Measurements from ENCODE around the gene IL1A. TPM values are rescaled to one million over a fixed set of nuclear protein-coding genes. Genes with fewer than 3 reads are reported as not detected.

Gene IL1A
- total RNA-seq, 2 donors from 2014 or later, result 0.73 to 1.0 TPM

- no peak overlapping the region for H3K9ac ChIP-seq (ENCODE audit: extremely low read depth, low read length, poor library complexity, severe bottlenecking)
- TF ChIP-seq, protein P1, sequence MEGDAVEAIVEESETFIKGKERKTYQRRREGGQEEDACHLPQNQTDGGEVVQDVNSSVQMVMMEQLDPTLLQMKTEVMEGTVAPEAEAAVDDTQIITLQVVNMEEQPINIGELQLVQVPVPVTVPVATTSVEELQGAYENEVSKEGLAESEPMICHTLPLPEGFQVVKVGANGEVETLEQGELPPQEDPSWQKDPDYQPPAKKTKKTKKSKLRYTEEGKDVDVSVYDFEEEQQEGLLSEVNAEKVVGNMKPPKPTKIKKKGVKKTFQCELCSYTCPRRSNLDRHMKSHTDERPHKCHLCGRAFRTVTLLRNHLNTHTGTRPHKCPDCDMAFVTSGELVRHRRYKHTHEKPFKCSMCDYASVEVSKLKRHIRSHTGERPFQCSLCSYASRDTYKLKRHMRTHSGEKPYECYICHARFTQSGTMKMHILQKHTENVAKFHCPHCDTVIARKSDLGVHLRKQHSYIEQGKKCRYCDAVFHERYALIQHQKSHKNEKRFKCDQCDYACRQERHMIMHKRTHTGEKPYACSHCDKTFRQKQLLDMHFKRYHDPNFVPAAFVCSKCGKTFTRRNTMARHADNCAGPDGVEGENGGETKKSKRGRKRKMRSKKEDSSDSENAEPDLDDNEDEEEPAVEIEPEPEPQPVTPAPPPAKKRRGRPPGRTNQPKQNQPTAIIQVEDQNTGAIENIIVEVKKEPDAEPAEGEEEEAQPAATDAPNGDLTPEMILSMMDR (conservative IDR thresholded peaks at IDR 0.05), result no peak
- no peaks in the 10 kb centered on the region for H3K9me3 Mint-ChIP-seq
- no peak overlapping the region for H3K4me3 ChIP-seq (ENCODE audit: low read length)
- no peaks in the 10 kb centered on the region for H3K9me3 ChIP-seq (ENCODE audit: control insufficient read depth, low read length)
- WGBS, 2 experiments (ENCODE audit: insufficient coverage in 1 of 2, insufficient read length in 1 of 2), result no CpG with 5 or more reads among the region's 3 CpGs
- H3K36me3 ChIP-seq (ENCODE audit: control insufficient read depth, insufficient read depth, low read length), result no peaks in the 10 kb centered on the region
- no peaks in the 10 kb centered on the region for H3K4me1 Mint-ChIP-seq
- no peaks in the 10 kb centered on the region for H3K27me3 Mint-ChIP-seq (ENCODE audit: insufficient read depth)
- H3K36me3 Mint-ChIP-seq (ENCODE audit: low read depth), result peaks cover 3% of the 10 kb centered on the region
- no peak overlapping the region for H3K27ac Mint-ChIP-seq
- no peak overlapping the region for H3K27ac ChIP-seq (ENCODE audit: low read depth, low read length)
- no peaks in the 10 kb centered on the region for H3K27me3 ChIP-seq (ENCODE audit: control insufficient read depth, insufficient read depth, low read length, poor library complexity, severe bottlenecking)
- H3K4me1 ChIP-seq (ENCODE audit: control insufficient read depth, insufficient read depth, low read length), result no peaks in the 10 kb centered on the region
- H3K4me3 Mint-ChIP-seq, result no peak overlapping the region
- DNase-seq, result no peak
Measured at GRCh38 chr2:112776113-112776512, 8.2 kb downstream of the IL1A start.

- H3K9ac ChIP-seq (ENCODE audit: extremely low read depth, low read length, poor library complexity, severe bottlenecking), result no peak overlapping the region
- no peaks in the 10 kb centered on the region for H3K9me3 ChIP-seq (ENCODE audit: control insufficient read depth, low read length)
- no peak overlapping the region for H3K4me3 ChIP-seq (ENCODE audit: low read length)
- TF ChIP-seq, protein P1 (conservative IDR thresholded peaks at IDR 0.05), result no peak
- H3K27ac Mint-ChIP-seq, result no peak overlapping the region
- no peaks in the 10 kb centered on the region for H3K4me1 Mint-ChIP-seq
- no peaks in the 10 kb centered on the region for H3K27me3 ChIP-seq (ENCODE audit: control insufficient read depth, insufficient read depth, low read length, poor library complexity, severe bottlenecking)
- no peak overlapping the region for H3K27ac ChIP-seq (ENCODE audit: low read depth, low read length)
- peaks cover 3% of the 10 kb centered on the region for H3K36me3 Mint-ChIP-seq (ENCODE audit: low read depth)
- no peak overlapping the region for H3K4me3 Mint-ChIP-seq
- no peaks in the 10 kb centered on the region for H3K4me1 ChIP-seq (ENCODE audit: control insufficient read depth, insufficient read depth, low read length)
- no peaks in the 10 kb centered on the region for H3K27me3 Mint-ChIP-seq (ENCODE audit: insufficient read depth)
- H3K9me3 Mint-ChIP-seq, result no peaks in the 10 kb centered on the region
- no peak for DNase-seq
- H3K36me3 ChIP-seq (ENCODE audit: control insufficient read depth, insufficient read depth, low read length), result no peaks in the 10 kb centered on the region
- 89 to 96% methylated on average over 2 to 3 of the region's 3 CpGs for WGBS, 2 experiments (ENCODE audit: insufficient coverage in 1 of 2, insufficient read length in 1 of 2)
Measured at GRCh38 chr2:112774536-112775285, 9.6 kb downstream of the IL1A start.

- H3K27me3 ChIP-seq (ENCODE audit: control insufficient read depth, insufficient read depth, low read length, poor library complexity, severe bottlenecking), result no peaks in the 10 kb centered on the region
- no peaks in the 10 kb centered on the region for H3K27me3 Mint-ChIP-seq (ENCODE audit: insufficient read depth)
- H3K4me1 ChIP-seq (ENCODE audit: control insufficient read depth, insufficient read depth, low read length), result no peaks in the 10 kb centered on the region
- no peaks in the 10 kb centered on the region for H3K4me1 Mint-ChIP-seq
- TF ChIP-seq, protein P1 (conservative IDR thresholded peaks at IDR 0.05), result no peak
- peaks cover 3% of the 10 kb centered on the region for H3K36me3 Mint-ChIP-seq (ENCODE audit: low read depth)
- H3K4me3 Mint-ChIP-seq, result no peak overlapping the region
- no peak overlapping the region for H3K27ac ChIP-seq (ENCODE audit: low read depth, low read length)
- no peaks in the 10 kb centered on the region for H3K36me3 ChIP-seq (ENCODE audit: control insufficient read depth, insufficient read depth, low read length)
- no peak overlapping the region for H3K27ac Mint-ChIP-seq
- no peaks in the 10 kb centered on the region for H3K9me3 Mint-ChIP-seq
- H3K9me3 ChIP-seq (ENCODE audit: control insufficient read depth, low read length), result no peaks in the 10 kb centered on the region
- WGBS, 2 experiments (ENCODE audit: insufficient coverage in 1 of 2, insufficient read length in 1 of 2), result 89% methylated on average over 2 of the region's 2 CpGs; no CpG with 5 or more reads in 1 of the 2 experiments
- H3K9ac ChIP-seq (ENCODE audit: extremely low read depth, low read length, poor library complexity, severe bottlenecking), result no peak overlapping the region
- DNase-seq, result no peak
- no peak overlapping the region for H3K4me3 ChIP-seq (ENCODE audit: low read length)
Measured at GRCh38 chr2:112773556-112773955, 10.7 kb downstream of the IL1A start.

Measured in endodermal cell (in vitro differentiated cells).